EL (cell line): ENCODE data around the gene BMP2K.
A peak's percentile ranks its signal among the peaks of the same experiment; 100 is the strongest.

Source experiments
- DNase-seq: peaks from one replicate; pipeline ENCODE4 v3.0.0-alpha.2; 2016

Gene BMP2K

DNA sequence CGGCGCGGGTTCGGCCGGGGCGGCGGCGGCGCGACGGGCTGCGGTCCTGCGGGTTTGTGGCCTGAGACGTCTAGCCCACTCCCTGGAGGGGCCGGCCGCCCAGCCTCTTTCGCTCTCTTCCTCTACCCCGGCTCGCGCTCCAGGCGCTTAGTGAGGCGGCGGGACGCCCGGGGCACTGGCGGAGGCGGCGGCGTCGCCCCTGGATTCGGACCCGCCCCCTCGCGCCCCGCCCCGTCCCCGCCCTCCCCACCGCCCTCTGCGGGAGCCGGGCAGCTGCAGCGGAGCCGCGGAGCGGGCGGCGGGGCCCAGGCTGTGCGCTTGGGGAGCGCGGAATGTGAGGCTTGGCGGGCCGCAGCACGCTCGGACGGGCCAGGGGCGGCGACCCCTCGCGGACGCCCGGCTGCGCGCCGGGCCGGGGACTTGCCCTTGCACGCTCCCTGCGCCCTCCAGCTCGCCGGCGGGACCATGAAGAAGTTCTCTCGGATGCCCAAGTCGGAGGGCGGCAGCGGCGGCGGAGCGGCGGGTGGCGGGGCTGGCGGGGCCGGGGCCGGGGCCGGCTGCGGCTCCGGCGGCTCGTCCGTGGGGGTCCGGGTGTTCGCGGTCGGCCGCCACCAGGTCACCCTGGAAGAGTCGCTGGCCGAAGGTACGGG, at the start of gene BMP2K:
TSS of gene BMP2K (plus strand) at position 272 of the 650 bp plus-strand sequence. CDS start at position 466, 194 bp downstream.
- DNase-seq, result peak; percentile 81

DNA sequence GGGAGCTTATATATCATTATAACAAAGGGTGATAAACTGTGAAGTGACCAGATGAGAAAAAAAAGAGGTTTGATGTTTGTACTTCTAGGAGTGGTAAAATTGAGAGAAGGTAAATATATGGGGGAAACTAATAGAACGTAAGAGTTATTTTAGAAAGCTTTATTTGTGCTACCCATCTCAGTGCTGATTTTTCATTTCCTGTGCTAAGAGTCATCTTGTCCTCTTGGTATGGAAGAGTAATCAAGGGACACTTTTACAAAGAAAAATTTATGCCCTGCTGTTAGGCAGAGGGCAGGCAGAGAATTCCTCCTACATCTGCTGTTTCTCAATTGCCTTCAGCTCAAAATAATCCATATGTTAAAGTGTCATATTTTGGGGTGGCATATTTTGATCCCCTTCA, 49.6 kb upstream of the BMP2K start:
- no peak for DNase-seq

DNA sequence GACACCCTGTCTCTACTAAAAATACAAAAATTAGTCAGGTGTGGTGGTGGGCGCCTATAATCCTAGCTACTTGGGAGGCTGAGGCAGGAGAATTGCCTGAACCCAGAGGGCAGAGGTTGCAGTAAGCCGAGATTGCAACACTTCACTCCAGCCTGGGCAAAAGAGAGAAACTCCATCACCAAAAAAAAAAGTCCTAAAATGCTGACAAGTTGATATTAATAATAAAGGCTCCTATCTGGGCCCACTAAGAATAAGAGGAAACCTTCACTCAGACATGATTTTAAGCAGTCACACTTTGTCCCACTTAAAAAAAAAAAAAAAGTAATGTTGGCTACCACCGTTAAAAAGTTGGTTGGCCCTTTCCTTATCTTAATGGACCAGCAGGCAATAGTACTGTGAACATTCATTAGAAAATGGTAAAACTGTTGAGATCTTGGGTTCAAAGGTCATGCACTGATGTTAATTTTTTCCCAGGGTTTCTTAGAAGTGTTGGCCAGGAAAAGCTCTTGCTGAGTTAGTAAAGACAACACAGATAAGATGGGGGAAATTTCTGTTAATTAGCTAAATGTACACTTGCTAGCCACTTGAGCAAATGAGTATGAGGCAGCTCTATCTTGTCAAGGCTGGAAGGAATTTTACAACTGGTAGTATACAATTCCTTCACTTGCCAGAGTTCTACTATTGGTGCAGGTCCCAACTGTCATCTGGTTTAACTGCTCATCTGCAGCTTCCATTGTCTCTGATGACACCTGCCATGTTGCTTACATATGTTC, 43.6 kb upstream of the BMP2K start:
- DNase-seq, result no peak

DNA sequence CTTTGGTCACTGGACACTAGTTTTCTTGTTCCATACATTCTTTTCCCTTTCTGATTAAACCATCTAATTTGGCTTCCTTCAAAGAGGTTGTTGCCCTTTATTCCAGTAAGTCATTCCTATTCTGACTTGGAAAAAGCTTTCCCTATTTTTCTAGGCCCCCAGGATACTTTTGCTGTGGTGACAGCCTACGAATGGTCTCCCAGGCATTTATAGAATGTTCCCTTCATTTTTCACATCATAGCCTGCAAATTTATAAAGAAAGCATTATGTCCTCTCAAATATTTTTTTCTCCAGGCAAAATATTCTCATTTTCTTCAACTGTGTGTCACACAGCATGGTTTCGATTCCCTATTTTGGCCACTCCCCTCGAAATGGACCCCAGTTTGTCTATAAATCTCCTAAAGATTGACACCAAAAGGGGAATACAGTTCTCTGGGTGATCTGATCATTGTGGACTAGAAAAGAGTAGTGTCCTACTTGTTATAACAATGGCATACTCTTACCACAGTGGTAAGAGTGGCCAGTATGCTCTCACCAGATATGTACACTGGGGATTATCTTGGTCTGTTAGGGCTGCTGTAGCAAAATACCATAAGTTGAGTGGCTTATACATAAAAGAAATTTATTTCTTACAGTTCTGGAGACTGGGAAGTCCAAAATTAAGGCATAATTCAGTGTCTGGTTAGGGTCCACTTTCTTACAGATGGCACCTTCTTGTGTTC, 41.5 kb upstream of the BMP2K start:
- no peak for DNase-seq

DNA sequence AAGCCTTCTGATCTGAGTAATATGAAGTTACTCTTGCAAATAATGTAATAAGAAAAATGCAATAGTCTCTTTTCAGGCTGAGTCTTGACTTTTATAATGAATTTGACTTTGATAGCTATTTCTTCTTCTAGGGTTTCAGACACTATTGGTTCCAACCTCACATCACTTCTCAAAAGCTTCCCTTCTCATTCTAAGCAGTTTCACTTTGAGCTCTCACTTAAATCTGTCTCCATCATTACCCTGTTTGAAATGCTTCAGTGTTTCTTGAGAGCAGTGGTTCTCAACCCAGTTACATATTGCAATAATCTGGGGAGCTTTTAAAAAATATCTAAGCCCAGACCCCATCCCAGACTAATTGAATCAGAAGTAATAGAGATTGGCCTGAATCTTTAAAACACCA, 40.5 kb upstream of the BMP2K start:
- no peak for DNase-seq

DNA sequence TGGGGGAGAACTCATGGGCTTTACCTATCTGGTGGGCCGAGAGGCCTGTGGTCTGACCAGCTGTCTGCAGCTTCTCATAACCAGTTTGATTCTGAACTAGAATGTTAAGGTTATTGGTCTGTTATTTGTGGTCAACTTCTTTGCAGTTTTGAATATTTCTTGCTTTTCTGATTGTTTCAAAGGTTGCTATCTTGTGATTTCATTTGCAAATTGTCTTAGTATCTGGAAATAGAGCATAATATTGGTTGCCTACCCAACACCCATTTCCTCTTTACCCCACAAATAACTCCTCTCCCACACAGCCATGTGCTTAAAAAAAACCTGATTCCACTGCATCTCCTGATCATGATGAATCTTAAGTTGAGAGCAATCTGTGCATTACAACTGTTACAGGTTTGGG, 39.1 kb upstream of the BMP2K start:
- DNase-seq, result no peak

DNA sequence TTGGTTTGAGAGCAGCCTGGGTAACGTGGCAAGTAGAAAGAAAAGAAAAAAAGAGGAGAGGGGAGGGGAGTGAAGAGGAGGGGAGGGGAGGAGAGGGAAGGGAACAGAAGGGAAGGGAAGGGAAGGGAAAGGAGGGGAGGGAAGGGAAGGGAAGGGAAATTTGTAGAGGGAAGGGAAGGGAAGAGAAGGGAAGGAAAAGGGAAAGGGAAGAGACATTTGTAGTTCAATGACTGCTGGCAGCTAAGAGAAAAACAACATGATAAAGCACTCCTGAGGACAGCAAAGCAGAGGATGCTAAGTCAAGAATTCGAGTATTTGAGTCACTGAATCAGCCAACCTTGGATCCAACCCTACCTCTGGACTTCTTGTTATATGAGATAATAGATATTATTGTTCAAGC, 38.2 kb upstream of the BMP2K start:
- no peak for DNase-seq

DNA sequence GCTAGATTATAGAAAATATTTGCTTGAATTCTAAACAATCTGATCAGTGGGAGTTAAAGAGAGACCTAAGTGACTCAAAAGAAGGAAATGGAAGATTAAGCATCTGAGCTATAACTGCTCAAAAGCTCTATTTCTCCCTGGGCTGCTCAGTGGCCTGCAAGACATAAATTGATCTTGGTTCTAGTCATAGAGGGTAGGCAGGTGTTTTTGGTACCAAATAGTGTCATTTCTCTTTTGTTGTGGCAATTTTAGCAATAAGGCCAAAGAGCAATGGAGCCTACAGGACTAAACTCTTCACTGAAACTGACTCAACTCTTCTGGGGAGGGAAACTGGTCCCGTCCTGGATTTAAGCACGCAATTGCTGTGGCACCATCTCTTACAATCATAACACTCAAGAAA, 33.9 kb upstream of the BMP2K start:
- DNase-seq, result no peak

DNA sequence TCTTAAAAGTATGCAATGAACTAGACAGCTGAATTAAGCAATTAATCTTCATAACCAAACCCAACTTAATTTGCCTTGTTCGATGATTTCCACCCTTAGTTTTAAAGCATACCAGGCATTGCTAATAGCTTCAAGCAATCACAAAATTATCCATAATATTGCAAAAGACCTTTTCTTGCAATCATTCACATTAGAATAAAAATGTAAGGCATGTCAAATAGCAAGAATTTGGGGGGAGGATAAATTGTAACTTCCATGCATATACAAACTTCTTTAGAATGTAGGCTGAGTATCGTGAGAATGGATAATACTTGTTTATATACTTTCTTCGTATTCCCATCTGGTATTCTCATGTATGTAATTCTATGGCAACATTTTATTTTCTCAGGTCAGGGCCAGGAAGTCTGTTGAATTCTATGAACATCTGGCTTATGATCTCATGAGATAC, 28.7 kb upstream of the BMP2K start:
- peak; percentile 73 for DNase-seq

DNA sequence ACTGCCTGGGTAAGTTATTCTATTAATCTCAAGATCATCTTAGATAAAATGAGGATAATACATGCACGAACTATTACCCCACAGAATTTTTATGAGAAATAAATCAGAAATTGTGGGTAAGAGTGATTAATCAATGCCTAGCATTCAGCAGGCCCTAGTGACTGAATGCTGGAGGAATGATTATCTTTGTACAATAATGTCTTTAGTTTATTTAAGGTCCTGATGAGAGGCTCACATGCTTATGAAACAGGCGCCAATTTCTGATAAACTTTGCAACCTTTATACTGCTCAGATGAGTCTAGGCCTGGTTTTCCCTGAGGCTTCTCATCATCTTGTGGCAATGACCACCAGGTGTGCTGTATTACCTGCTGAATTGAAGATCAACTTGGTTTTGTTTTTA, 27.8 kb upstream of the BMP2K start:
- peak; percentile 55 for DNase-seq

DNA sequence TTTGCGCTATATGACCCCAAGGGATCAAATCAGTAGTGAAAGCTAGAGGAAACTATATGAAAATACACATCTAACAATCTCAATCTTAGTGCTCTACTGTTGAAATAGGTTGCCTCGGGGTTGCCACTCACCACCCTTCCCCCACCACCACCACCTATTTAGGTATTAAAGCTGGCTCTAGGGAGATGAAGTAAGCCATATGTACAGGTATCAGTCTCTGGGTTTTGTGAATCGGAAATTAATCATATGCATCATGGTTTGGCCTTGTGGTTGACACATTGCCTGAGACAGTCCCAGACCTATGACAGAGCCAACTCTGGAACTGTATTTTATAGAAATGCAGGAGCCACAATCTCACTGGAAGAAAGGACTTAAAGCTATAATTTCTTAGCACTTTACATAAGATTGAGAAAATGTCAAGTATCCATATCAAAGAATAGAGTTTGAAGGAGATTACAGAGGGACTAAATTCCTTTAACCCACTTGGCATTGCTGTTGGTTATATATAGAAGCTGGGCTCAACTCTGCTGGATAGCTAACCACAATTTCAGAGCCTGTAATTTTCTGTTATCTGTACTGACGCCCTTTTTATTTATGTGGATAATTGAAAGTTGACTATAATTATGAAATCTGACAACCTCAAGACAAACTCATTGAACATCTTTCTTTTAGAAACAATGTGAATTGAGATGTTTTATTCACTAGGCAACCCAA, 26.7 kb upstream of the BMP2K start:
- DNase-seq, result no peak

DNA sequence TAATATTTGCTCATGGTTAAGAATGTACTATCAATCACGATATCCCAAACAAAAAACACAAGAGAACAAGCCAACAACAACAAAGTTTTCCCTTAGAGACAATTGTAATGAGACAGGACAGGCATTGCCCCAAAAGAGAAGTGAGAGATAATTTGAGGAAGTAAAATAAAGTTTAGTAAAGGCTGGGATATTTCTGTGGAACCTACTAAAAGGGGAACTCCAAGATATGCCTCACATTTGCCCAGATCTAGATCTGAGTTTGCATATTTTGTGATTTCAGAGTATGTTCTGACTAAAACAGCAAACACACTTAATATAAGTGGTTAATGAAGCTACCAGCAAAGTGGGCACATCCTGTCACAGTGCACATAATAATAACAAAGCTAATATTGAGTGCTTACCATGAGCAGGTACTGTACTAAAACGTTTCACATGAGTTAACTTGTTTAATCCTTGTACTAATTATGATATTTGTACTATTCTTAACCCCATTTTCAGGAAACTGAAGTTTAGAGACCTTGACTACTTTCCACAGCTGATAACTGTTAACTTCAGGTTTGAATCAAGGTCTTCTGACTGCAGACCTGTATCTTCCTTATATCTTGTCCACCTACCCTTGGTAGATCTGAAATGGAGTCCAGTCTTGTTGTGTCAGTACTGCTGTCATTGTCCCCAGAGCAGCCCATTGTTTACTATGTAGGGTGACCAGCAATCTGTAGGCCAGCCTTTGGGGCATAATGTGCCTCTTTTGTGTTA, 26.0 kb upstream of the BMP2K start:
- DNase-seq, result no peak

DNA sequence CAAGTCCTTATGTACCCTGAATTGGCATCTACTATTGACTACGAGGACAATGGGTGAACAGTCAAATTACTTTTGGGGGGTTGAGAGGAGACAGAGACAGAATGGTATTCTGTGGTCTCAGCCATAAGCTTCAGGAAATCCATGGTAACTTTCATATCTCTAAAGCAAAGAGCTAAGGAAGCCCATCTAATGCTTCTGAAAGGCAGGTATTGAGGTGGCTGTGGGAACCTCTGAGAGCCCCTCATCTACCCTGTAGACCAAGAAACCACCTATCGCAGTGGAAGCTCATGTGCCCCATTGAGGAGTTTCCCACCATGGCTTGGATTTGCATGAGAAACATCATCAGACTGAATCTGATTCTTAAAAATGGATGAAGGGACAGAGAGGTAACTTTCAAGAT, 23.1 kb upstream of the BMP2K start:
- no peak for DNase-seq

DNA sequence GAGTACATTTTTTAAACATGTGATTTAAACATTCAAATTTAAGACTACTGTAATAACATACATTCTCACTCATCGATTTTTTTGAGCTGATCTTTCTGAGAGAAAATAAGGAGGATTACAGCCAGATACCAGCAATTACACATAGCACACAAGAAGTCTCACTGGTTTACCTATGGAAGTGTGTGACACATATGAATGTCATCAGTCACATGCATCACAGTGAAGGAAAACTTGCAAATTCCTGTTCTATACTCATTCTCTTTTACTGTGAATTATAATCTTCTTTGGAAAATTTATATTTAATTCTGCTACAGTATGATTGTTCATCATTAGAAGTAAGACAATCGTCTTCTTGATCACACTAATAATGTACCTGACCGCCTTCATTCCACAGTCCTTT, 21.3 kb upstream of the BMP2K start:
- no peak for DNase-seq

DNA sequence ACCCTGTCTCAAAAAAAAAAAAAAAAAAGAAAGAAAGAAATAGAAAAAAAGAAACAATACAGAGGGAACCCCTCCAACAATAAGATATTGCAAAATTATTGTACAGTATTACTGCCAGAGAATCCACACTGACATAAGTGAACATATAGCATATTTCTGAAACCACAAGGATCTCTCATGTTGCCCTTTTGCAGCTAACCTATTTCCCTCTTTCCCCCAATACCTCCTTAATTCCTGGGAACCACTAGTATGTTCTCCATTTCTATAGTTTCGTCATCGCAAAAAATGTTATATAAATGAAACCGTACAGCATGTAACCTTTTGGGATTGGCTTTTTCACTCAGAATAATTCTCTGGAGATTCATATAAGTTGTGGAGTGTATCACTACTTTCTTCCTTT, 20.0 kb upstream of the BMP2K start:
- no peak for DNase-seq

DNA sequence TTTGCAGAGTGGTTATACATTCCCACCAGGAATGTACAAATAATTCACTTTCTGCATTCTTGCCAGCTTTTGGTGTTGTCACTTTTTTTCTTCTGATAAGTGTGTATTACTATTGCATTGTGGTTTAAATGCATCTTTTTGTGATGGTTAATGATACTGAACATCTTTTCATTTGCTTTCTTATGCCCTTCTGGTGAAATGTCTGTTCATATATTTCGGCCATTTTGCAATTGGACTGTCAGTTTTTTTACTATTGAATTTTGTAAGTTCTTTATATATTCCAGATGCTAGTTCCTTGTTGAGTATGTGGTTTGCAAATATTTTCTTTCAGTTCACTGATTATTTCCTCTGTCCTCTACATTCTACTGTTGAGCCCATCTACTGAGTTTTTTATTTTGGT, 19.4 kb upstream of the BMP2K start:
- DNase-seq, result no peak

DNA sequence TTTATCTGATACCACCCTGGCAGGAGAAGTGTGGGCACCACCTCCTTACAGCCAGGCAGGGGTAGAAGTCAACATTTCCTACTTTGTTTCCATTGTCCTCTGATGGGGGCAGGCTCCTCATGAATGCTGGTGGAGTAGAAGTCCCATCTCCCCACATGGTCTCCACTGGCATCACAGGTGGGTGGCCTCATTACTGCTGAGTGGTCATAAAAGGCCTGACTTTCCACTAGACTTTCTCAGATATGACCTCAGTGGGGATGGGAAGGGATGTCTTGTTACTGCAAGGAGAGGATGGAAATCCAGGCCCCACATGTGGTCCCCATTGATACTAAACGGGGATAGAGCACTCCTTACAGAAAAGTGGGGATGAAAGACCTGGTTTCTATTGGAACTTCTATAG, 18.6 kb upstream of the BMP2K start:
- DNase-seq, result no peak

DNA sequence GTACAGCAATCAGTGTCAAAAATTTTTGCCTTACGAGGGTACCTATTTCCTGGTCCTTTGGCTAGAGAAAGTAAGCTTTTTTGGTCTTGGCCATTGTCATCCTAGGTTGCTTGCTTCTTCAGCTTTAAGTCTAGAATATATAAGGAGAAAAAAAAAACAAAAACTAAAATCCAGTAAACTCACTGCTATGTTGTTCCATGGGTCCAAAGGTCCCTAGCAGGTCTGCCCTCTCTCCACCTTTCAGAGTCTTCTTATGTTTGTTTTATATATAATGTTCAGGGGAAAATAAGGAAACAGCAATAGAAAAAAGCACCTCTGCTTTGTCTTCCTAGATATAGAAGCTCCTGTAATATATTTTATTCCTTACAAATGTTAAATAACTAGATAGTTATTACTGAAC, 18.1 kb upstream of the BMP2K start:
- DNase-seq, result no peak

DNA sequence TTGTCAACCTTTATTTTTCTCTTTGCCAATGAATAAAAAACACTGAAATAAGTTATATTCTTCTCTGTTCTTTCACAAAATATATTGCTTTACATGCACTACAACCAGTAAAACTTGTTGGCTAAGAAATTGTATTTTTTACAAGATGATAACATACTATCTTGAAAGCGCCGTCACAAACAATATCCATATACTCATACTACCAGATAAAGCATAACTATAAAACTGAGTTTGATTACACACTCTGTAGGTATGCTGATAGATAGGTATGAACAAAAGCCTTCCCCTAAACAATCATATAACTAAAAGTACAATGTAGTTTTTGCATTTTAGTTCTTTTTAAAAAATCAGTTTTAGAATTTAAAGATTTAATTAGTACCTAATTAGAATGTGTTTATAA, 13.6 kb upstream of the BMP2K start:
- no peak for DNase-seq

DNA sequence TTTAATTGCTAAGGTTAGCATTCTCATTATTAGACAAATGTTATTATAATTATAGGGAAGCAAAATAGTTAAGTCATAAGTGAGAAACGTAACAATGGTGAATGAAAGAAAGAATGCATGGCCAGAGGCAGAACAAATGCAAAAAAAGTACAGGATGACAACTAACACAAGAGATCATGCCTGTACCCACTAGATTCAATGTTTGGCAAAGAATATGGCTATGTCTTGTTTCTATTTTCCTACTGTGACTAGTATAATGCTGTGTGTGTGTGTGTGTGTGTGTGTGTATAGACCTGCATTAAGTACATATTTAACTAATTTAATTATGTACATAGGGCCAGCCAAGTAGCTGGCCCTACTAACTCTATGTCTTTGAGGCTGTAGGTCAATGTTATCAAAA, 12.9 kb upstream of the BMP2K start:
- no peak for DNase-seq

DNA sequence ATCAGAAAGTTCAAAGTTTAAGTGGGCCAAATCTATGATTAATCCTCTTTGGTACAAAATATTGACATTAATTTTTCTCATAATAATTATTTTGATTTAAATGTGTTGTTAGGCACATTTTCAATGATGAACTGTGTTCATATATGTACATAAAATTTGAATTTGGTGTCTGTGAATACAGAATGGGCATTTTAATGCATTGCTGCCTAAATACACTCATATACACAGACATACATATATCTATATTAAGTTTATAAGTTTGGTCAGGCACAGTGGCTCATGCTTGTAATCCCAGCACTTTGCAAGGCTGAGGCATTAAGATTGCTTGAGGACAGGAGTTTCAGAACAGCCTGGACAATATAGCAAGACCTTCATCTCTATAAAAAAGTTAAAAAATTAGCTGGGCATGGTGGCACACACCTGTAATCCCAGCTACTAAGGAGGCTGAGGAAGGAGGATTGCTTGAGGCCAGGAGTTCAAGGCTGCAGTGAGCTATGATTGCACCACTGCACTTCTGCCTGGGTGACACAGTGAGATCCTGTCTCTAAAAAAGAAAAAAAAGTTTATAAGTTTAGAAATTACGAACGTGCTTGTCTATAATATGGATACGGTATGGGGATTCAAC, 12.3 kb upstream of the BMP2K start:
- no peak for DNase-seq

DNA sequence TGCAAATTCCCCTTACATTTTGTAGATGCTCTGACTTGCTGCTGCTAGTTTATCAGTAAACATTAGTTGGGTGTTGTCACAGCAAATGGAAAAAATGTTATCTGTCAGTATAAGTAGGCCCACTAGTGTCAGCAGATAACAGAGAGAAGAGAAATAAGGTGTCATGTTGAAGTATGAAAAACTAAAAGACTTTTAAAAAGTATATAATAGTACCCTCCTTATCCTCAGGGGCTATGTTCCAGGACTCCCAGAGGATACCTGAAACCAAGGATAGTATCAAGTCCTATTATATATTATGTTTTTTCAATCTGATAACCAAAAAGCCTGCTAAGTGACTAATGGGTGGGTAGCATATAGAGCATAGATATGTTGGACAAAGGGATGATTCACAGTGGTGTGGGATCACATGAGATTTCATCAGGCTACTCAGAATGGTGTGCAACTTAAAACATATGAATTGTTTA, 11.6 kb upstream of the BMP2K start:
- DNase-seq, result peak; percentile 52
